Neuronal stem cell (in vitro differentiated cells): ENCODE measurements around the gene MYOCD.

Experiments used
- DNase-seq: peaks from one replicate; pipeline ENCODE4 v3.0.0-alpha.2; 2013; ENCODE audit warnings: low spot score
- H2AFZ ChIP-seq: one replicate; pipeline ENCODE4 v1.6.1; 2013; ENCODE audit warnings: mild to moderate bottlenecking, low read length, inconsistent platforms
- H2AK5ac ChIP-seq: 2 replicates; pipeline ENCODE4 v1.6.1; 2013; ENCODE audit warnings: low read depth, mild to moderate bottlenecking, inconsistent platforms, low read length, moderate library complexity, mixed read lengths
- H2BK120ac ChIP-seq: 2 replicates; pipeline ENCODE4 v1.6.1; 2013; ENCODE audit warnings: low read depth, mild to moderate bottlenecking, inconsistent platforms, low read length, moderate library complexity, mixed read lengths
- H2BK12ac ChIP-seq: one replicate; pipeline ENCODE4 v1.6.1; 2013; ENCODE audit warnings: low read length, inconsistent platforms
- H2BK15ac ChIP-seq: 2 replicates; pipeline ENCODE4 v1.6.1; 2013; ENCODE audit warnings: mild to moderate bottlenecking, low read length, inconsistent platforms, mixed read lengths
- H2BK5ac ChIP-seq: one replicate; pipeline ENCODE4 v1.6.1; 2013; ENCODE audit warnings: inconsistent platforms, mild to moderate bottlenecking, low read length, moderate library complexity
- H3K14ac ChIP-seq: one replicate; pipeline ENCODE4 v1.6.1; 2013; ENCODE audit warnings: low read length, inconsistent platforms
- H3K18ac ChIP-seq: 2 replicates; pipeline ENCODE4 v1.6.1; 2013; ENCODE audit warnings: low read length, inconsistent platforms
- H3K23ac ChIP-seq: 2 replicates; pipeline ENCODE4 v1.6.1; 2013; ENCODE audit warnings: low read depth, mild to moderate bottlenecking, mixed read lengths, low read length, inconsistent platforms; ENCODE audit not compliant: poor library complexity
- H3K27ac ChIP-seq: replicated peaks from 3 replicates; pipeline ENCODE4 v1.5.1; 2013; ENCODE audit warnings: low read length, inconsistent platforms
- H3K27me3 ChIP-seq, 3 experiments: 2 replicates each; pipeline ENCODE4 v1.6.1; 2013; ENCODE audit warnings: low read length in 3 of 3, mild to moderate bottlenecking in 2 of 3, inconsistent platforms in 1 of 3, low read depth in 1 of 3, mixed read lengths in 1 of 3, moderate library complexity in 1 of 3; ENCODE audit not compliant: control insufficient read depth in 3 of 3, insufficient read depth in 3 of 3
- H3K36me3 ChIP-seq, 2 donors: replicated peaks in 1 of 2; 2 replicates each; pipeline ENCODE4 v1.6.1; 2013; ENCODE audit warnings: low read length in 2 of 2; ENCODE audit not compliant: control insufficient read depth in 2 of 2, insufficient read depth in 2 of 2
- H3K4ac ChIP-seq: 2 replicates; pipeline ENCODE4 v1.6.1; 2013; ENCODE audit warnings: inconsistent platforms, mild to moderate bottlenecking, low read length, moderate library complexity
- H3K4me1 ChIP-seq, 2 donors: 1 replicate in 1 of 2; 2 replicates in 1 of 2; pipeline ENCODE4 v1.6.1; 2013; ENCODE audit warnings: low read length in 2 of 2, low read depth in 1 of 2; ENCODE audit not compliant: control insufficient read depth in 2 of 2, insufficient read depth in 1 of 2
- H3K4me2 ChIP-seq: one replicate; pipeline ENCODE4 v1.6.1; 2013; ENCODE audit warnings: mild to moderate bottlenecking, low read length, inconsistent platforms; ENCODE audit not compliant: insufficient read depth, poor library complexity, severe bottlenecking
- H3K4me3 ChIP-seq, 2 donors: 2 replicates each; pipeline ENCODE4 v1.5.1; 2013; ENCODE audit warnings: low read length in 2 of 2, mild to moderate bottlenecking in 2 of 2, inconsistent platforms in 1 of 2, moderate library complexity in 1 of 2
- H3K79me1 ChIP-seq: one replicate; pipeline ENCODE4 v1.6.1; 2013; ENCODE audit warnings: low read depth, mild to moderate bottlenecking, inconsistent platforms, low read length, moderate library complexity
- H3K9ac ChIP-seq: one replicate; pipeline ENCODE4 v1.6.1; 2013; ENCODE audit warnings: mild to moderate bottlenecking, low read depth, low read length, inconsistent platforms; ENCODE audit not compliant: poor library complexity
- H3K9me3 ChIP-seq, 2 donors: replicated peaks in 1 of 2; 2 replicates each; pipeline versions ENCODE3 to v1.6.1; 2013; ENCODE audit warnings: low read length in 2 of 2, mild to moderate bottlenecking in 2 of 2, inconsistent platforms in 1 of 2, low read depth in 1 of 2, mixed read lengths in 1 of 2, moderate library complexity in 1 of 2; ENCODE audit not compliant: control insufficient read depth in 2 of 2, insufficient read depth in 1 of 2
- H4K8ac ChIP-seq: one replicate; pipeline ENCODE4 v1.6.1; 2013; ENCODE audit warnings: low read depth, mild to moderate bottlenecking, inconsistent platforms, low read length, moderate library complexity
- H4K91ac ChIP-seq: one replicate; pipeline ENCODE4 v1.6.1; 2013; ENCODE audit warnings: low read length, low read depth, mild to moderate bottlenecking, inconsistent platforms; ENCODE audit not compliant: poor library complexity
- WGBS, 2 donors: extraction: QIAGEN DNeasy Blood & Tissue Kit; methylation state at CpG; one replicate each; pipeline ENCODE4 v1.1.7; 2013; ENCODE audit warnings: missing lambda C conversion rate in 2 of 2, mixed read lengths in 1 of 2; ENCODE audit not compliant: insufficient read length in 2 of 2, insufficient replicate concordance in 1 of 2; ENCODE audit errors: extremely low coverage in 2 of 2; 5-methylcytosine and 5-hydroxymethylcytosine counted together

Gene MYOCD

GRCh38 chr17:12691173-12691572 lies 25.5 kb downstream of the MYOCD start:
- H2BK12ac ChIP-seq, result no peak overlapping the region
- no peak overlapping the region for H3K23ac ChIP-seq
- no peak overlapping the region for H3K9ac ChIP-seq
- no peak overlapping the region for H2BK15ac ChIP-seq
- no peak overlapping the region for H4K8ac ChIP-seq
- no peaks in the 10 kb centered on the region for H3K79me1 ChIP-seq
- no peaks in the 10 kb centered on the region for H3K9me3 ChIP-seq
- no peak overlapping the region for H3K4ac ChIP-seq
- no peak overlapping the region for H3K4me3 ChIP-seq
- DNase-seq, result no peak
- H3K4me1 ChIP-seq, result no peaks in the 10 kb centered on the region
- H3K14ac ChIP-seq, result no peak overlapping the region
- H3K36me3 ChIP-seq, result no peaks in the 10 kb centered on the region
- H2BK120ac ChIP-seq, result no peak overlapping the region
- H2AFZ ChIP-seq, result no peak overlapping the region
- peaks cover 0 to 1% (median 0%) of the 10 kb centered on the region in 3 experiments for H3K27me3 ChIP-seq
- no peak overlapping the region for H2AK5ac ChIP-seq
- no peak overlapping the region for H2BK5ac ChIP-seq
- H3K4me2 ChIP-seq, result no peak overlapping the region
- no peak overlapping the region for H3K18ac ChIP-seq
- H3K27ac ChIP-seq, result no peak overlapping the region
- WGBS, 2 donors, result no CpG with 5 or more reads among the region's 6 CpGs
- no peak overlapping the region for H4K91ac ChIP-seq

DNA sequence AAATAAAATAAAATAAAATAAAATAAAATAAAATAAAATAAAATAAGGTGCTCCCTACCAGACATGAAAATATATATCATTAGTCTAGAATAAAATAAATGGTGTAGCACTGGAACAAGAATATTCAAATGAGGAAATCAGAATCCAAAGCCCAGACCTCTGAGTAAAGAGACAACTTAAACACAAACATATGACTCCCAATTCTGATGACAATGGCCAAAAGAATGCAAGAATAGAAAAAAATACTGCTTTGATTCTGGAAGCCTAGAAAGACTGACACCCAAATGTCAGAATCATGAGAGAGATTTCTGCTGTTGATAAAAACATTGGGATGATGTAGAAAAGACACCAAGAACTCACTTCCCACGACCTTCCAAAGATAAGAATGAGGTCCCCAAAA lies 27.9 kb downstream of the MYOCD start:
- Histone ChIP-seq H3K23ac (no peak overlapping the region), H2AFZ (no peak overlapping the region), H2BK120ac (no peak overlapping the region), H3K4me2 (no peak overlapping the region), H2BK12ac (no peak overlapping the region), H3K18ac (no peak overlapping the region), H4K8ac (no peak overlapping the region), H3K79me1 (no peaks in the 10 kb centered on the region), H3K4me3 (no peak overlapping the region), H3K27ac (no peak overlapping the region), H3K14ac (no peak overlapping the region), H3K27me3 (peaks cover 0 to 1% (median 0%) of the 10 kb centered on the region in 3 experiments), H2AK5ac (no peak overlapping the region), H3K9ac (no peak overlapping the region), H3K9me3 (no peaks in the 10 kb centered on the region), H3K4me1 (no peaks in the 10 kb centered on the region), H3K4ac (no peak overlapping the region), H2BK5ac (no peak overlapping the region), H4K91ac (no peak overlapping the region), H3K36me3 (no peaks in the 10 kb centered on the region), H2BK15ac (no peak overlapping the region)
- no CpG with 5 or more reads among the region's 1 CpG for WGBS, 2 donors
- no peak for DNase-seq

- Histone ChIP-seq H3K4ac (no peak overlapping the region), H4K91ac (no peak overlapping the region), H4K8ac (no peak overlapping the region), H2BK120ac (no peak overlapping the region), H2AK5ac (no peak overlapping the region), H3K9me3 (no peaks in the 10 kb centered on the region), H3K18ac (no peak overlapping the region), H2BK15ac (no peak overlapping the region), H3K4me2 (no peak overlapping the region), H3K14ac (no peak overlapping the region), H3K27ac (no peak overlapping the region), H3K9ac (no peak overlapping the region), H3K4me1 (no peaks in the 10 kb centered on the region), H3K36me3 (no peaks in the 10 kb centered on the region), H3K27me3 (no peaks in the 10 kb centered on the region), H3K23ac (no peak overlapping the region), H3K79me1 (no peaks in the 10 kb centered on the region), H3K4me3 (no peak overlapping the region), H2AFZ (no peak overlapping the region), H2BK12ac (no peak overlapping the region), H2BK5ac (no peak overlapping the region)
- WGBS, 2 donors, result no CpG with 5 or more reads among the region's 4 CpGs
- no peak for DNase-seq
These were observed 40.4 kb downstream of the MYOCD start for GRCh38 chr17:12706070-12706469.

DNA sequence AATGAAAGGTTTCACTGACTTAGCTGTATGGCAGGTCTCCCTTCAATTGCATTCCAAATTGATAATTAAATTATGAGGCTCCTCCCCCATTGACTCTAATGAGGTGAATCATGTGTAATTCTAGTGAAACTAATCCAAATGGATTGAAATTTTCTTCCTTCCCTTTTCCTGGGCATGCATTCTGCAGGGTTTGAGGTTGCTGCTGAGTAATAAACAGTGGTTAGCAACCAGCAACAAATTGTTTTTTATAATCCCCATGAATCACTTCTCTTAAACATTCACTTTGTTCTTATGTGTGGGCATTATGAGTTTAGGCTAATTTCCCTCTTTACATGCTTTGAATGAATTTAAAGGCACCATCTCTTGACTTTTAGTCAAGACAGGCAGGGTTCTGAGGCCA lies 43.4 kb downstream of the MYOCD start:
- Histone ChIP-seq H3K27ac (no peak overlapping the region), H2BK12ac (no peak overlapping the region), H3K4ac (no peak overlapping the region), H3K14ac (no peak overlapping the region), H3K9me3 (no peaks in the 10 kb centered on the region), H3K27me3 (no peaks in the 10 kb centered on the region), H2BK5ac (no peak overlapping the region), H4K8ac (no peak overlapping the region), H3K23ac (no peak overlapping the region), H3K4me3 (no peak overlapping the region), H4K91ac (no peak overlapping the region), H2BK120ac (no peak overlapping the region), H3K9ac (no peak overlapping the region), H3K79me1 (no peaks in the 10 kb centered on the region), H2AK5ac (no peak overlapping the region), H3K18ac (no peak overlapping the region), H3K36me3 (no peaks in the 10 kb centered on the region), H3K4me1 (no peaks in the 10 kb centered on the region), H2BK15ac (no peak overlapping the region), H3K4me2 (no peak overlapping the region), H2AFZ (no peak overlapping the region)
- DNase-seq, result no peak
